Thymus (tissue), 11 donors: ENCODE data around the gene FAM118A. TPM values are rescaled to one million over a fixed set of nuclear protein-coding genes. Genes with fewer than 3 reads are reported as not detected.

ENCODE experiments used
- DNase-seq, 9 donors: peaks; one replicate each; pipeline ENCODE4 v3.0.0-alpha.2; 2013; ENCODE audit warnings: low spot score in 9 of 9, low read depth in 6 of 9, missing footprints in 1 of 9
- H3K27ac ChIP-seq, 2 donors: one replicate each; pipeline ENCODE4 v1.5.1; 2013; ENCODE audit warnings: control low read depth in 1 of 2, low read depth in 1 of 2, low read length in 1 of 2, mild to moderate bottlenecking in 1 of 2, moderate library complexity in 1 of 2
- H3K27me3 ChIP-seq, 2 donors: one replicate each; pipeline ENCODE4 v1.5.1; 2013; ENCODE audit warnings: low read length in 1 of 2; ENCODE audit not compliant: control insufficient read depth in 2 of 2, insufficient read depth in 1 of 2
- H3K36me3 ChIP-seq, 2 donors: one replicate each; pipeline ENCODE4 v1.5.1; 2013; ENCODE audit warnings: low read length in 1 of 2, mild to moderate bottlenecking in 1 of 2, moderate library complexity in 1 of 2; ENCODE audit not compliant: control insufficient read depth in 2 of 2, insufficient read depth in 2 of 2
- H3K4me1 ChIP-seq, 2 donors: one replicate each; pipeline ENCODE4 v1.5.1; 2013; ENCODE audit warnings: low read length in 2 of 2; ENCODE audit not compliant: control insufficient read depth in 2 of 2, insufficient read depth in 2 of 2
- H3K4me3 ChIP-seq, 2 donors: one replicate each; pipeline ENCODE4 v1.5.1; 2013; ENCODE audit warnings: low read length in 2 of 2, control low read depth in 1 of 2, mild to moderate bottlenecking in 1 of 2
- H3K9me3 ChIP-seq, 2 donors: one replicate each; pipeline ENCODE4 v1.5.1; 2013; ENCODE audit warnings: low read length in 1 of 2, mild to moderate bottlenecking in 1 of 2; ENCODE audit not compliant: control insufficient read depth in 2 of 2, insufficient read depth in 1 of 2
- WGBS: extraction: QIAGEN DNeasy Blood & Tissue Kit; methylation state at CpG from one replicate; pipeline ENCODE4 v1.1.7; 2013; 5-methylcytosine and 5-hydroxymethylcytosine counted together
- polyA plus RNA-seq: library from polyadenylated mRNA; stranded (reverse); fragments of 200-250 nt; gene quantifications from one replicate; pipeline ENCODE4 v1.2.3, GENCODE V29; 2013
- total RNA-seq: library from RNA; stranded (reverse); fragments of 120-200 nt; gene quantifications from one replicate; pipeline ENCODE4 v1.2.4, GENCODE V29; 2013
- donor health status: healthy.

Gene FAM118A
- total and polyA plus RNA-seq, 2 donors, result 24.1 to 43.8 TPM

DNA sequence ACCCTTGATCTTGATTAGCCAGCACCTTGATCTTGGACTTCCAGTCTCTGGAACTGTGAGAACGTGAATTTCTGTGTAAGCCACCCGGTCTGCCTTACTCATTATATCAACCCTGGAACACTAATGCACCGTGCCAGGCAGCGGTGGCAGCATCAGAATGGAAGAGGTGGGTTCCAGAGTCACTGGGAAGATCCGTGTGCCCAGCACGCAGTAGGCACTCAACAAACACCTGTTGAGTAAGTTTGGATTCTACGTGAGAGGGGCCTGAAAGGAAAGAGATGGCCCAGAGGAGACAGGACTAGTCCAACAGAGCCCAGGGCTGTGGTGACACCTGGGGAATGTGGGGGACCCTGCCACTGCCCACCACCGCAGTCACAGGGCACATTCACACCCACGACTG lies 31.6 kb upstream of the FAM118A start:
- Histone ChIP-seq H3K9me3 (no peaks in the 10 kb centered on the region), H3K4me1 (peaks cover 0 to 2% of the 10 kb centered on the region in 2 donors), H3K27ac (no peak overlapping the region), H3K27me3 (peaks cover 0 to 12% of the 10 kb centered on the region in 2 donors), H3K4me3 (no peak overlapping the region), H3K36me3 (no peaks in the 10 kb centered on the region)
- 95% methylated on average over 9 of the region's 9 CpGs for WGBS
- DNase-seq, result no peak

DNA sequence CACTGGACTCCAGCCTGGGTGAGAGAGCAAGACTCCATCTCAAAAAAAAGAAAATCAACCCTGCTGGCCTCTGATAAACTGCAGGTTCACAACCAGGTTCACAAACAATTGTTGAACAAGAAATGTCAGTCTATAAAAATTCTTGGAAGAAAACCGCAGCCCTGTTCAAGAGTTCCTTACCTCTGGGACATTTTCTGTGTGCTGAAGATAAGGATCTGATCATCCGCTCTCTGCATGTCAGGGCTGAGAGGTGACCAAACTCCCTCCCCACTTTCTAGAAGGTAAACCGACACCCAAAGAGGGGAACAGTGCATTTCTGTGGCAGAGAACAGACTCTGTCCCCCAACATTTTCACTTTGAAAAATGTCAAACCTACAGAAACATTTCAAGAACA lies 29.1 kb upstream of the FAM118A start:
- Histone ChIP-seq H3K9me3 (no peaks in the 10 kb centered on the region), H3K27ac (no peak overlapping the region), H3K36me3 (no peaks in the 10 kb centered on the region), H3K4me3 (no peak overlapping the region), H3K4me1 (peaks cover 4 to 5% of the 10 kb centered on the region in 2 donors), H3K27me3 (peaks cover 11 to 27% of the 10 kb centered on the region in 2 donors)
- DNase-seq, result no peak
- WGBS, result 96% methylated on average over 3 of the region's 3 CpGs

DNA sequence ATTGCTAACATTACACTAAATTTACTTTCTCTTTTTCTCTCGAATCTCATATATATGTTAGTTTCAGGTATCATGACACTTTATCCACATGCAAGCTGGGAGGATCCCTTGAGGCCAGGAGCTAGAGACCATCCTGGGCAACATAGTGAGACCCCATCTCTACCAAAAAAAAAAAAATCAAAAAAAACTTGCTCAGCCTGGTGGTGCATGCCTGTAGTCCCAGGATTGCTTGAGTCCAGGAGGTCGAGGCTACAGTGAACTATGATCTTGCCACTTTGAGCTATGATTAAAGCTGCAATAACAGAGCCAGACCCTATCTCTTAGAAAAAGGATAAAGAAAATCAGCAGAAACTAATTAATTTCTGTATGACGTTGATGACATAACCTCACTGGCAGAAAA lies 28.7 kb upstream of the FAM118A start:
- DNase-seq, result no peak
- H3K9me3 ChIP-seq, result no peaks in the 10 kb centered on the region
- H3K27ac ChIP-seq, result no peak overlapping the region
- H3K4me1 ChIP-seq, result peaks cover 4 to 5% of the 10 kb centered on the region in 2 donors
- 84% methylated on average over 3 of the region's 3 CpGs for WGBS
- peaks cover 11 to 31% of the 10 kb centered on the region in 2 donors for H3K27me3 ChIP-seq
- H3K4me3 ChIP-seq, result no peak overlapping the region
- H3K36me3 ChIP-seq, result no peaks in the 10 kb centered on the region

DNA sequence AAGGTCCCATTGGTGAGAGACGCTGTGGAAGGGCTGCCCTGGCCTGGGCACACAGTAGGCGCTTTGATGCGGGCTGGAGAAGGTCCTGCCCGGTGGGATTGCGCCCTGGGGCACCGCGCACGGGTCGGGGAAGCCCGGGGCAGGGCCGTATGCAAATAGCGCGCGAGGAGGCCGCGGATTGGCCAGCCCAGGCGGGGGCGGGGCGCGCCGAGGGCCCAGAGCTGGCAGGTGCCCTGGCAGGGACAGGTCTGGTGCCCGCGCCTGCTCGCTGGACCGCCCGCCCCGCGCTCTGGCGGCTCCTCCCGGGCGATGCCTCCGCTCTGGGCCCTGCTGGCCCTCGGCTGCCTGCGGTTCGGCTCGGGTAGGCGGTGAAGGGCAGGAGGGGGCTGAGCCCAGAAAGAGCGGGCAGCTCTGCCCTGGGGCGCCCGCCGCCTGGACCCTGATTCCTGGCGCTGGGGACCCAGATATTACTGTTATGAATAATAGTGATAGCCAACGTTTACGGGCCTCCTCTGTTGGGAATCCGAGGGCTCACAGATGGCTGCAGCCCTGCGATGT lies 24.9 kb upstream of the FAM118A start, which contains the start of gene UPK3A:
Gene UPK3A, plus strand, starts transcription at position 245 of the 558 bp plus-strand sequence. Its CDS starts 65 bp downstream, at position 310.
- Histone ChIP-seq H3K36me3 (no peaks in the 10 kb centered on the region), H3K4me1 (peaks cover 4 to 5% of the 10 kb centered on the region in 2 donors), H3K27ac (no peak within 1 kb of the TSS), H3K4me3 (no peak within 1 kb of the TSS), H3K9me3 (no peaks in the 10 kb centered on the region), H3K27me3 (peaks cover 11 to 45% of the 10 kb centered on the region in 2 donors)
- peak in 2 of 9 donors; percentile 37 to 51 for DNase-seq
- WGBS, result 11% methylated on average over 46 of the region's 46 CpGs

DNA sequence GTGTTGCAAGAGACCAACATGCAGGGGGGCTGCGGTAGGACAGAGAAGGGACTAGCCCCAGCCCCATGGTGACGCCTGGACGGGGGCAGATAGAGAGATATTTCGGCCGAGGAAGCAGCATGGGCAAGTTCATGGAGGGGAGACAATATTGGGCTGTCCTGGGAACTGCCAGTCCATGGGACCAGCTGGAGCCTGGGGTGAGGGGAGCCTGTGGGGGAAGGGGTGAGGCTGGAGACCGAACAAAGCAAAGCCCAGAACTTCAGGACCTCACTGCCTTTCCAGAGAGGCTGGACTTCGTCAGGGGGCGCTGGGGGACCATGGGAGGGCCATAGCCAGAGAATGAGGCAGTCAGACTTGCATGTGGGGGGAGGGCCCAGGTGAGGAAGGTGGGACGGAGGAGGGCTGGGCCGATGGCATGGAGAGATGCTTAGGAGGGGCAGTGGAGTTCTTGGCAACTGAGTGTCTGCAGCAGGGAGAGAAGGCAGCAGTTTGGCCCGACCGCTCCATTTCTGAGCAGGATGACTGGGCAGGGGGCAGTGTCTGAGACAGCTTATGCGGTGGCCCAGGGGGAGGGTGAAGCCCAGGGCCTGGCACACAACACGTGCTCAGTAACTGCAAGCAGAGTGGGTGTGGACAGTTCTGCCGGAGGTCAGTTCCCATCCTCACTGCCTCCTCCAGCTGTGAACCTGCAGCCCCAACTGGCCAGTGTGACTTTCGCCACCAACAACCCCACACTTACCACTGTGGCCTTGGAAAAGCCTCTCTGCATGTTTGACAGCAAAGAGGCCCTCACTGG lies 24.3 kb upstream of the FAM118A start:
- Histone ChIP-seq H3K27ac (no peak overlapping the region), H3K9me3 (no peaks in the 10 kb centered on the region), H3K4me1 (peaks cover 3 to 4% of the 10 kb centered on the region in 2 donors), H3K36me3 (no peaks in the 10 kb centered on the region), H3K27me3 (peaks cover 11 to 46% of the 10 kb centered on the region in 2 donors), H3K4me3 (no peak overlapping the region)
- 85% methylated on average over 16 of the region's 16 CpGs for WGBS
- no peak for DNase-seq

DNA sequence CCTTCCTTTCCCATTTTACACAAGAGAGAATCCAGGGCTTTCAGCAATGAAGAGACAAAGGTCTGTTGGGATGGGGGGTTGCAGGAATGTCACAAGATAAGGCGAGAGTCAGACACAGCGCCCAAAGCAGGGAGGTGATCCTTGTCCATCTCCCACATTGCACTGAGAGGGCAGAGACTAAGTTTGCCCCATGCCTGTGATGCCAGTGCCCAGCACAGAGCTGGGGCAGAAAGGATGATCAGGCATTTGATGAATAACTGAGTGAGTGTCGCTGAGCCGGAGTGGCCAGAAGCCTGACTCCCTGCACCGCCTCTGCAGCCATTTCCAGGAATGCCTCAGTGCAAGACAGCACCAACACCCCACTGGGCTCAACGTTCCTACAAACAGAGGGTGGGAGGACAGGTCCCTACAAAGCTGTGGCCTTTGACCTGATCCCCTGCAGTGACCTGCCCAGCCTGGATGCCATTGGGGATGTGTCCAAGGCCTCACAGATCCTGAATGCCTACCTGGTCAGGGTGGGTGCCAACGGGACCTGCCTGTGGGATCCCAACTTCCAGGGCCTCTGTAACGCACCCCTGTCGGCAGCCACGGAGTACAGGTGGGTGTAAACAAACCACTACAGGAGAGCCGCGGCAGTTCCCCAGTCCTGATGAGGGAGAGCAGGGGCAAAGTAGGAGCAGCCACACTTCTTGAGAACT lies 22.7 kb upstream of the FAM118A start:
- 89% methylated on average over 12 of the region's 12 CpGs for WGBS
- H3K4me3 ChIP-seq, result no peak overlapping the region
- H3K9me3 ChIP-seq, result no peaks in the 10 kb centered on the region
- H3K27ac ChIP-seq, result no peak overlapping the region
- peaks cover 3 to 4% of the 10 kb centered on the region in 2 donors for H3K4me1 ChIP-seq
- peaks cover 11 to 47% of the 10 kb centered on the region in 2 donors for H3K27me3 ChIP-seq
- DNase-seq, result no peak
- no peaks in the 10 kb centered on the region for H3K36me3 ChIP-seq

DNA sequence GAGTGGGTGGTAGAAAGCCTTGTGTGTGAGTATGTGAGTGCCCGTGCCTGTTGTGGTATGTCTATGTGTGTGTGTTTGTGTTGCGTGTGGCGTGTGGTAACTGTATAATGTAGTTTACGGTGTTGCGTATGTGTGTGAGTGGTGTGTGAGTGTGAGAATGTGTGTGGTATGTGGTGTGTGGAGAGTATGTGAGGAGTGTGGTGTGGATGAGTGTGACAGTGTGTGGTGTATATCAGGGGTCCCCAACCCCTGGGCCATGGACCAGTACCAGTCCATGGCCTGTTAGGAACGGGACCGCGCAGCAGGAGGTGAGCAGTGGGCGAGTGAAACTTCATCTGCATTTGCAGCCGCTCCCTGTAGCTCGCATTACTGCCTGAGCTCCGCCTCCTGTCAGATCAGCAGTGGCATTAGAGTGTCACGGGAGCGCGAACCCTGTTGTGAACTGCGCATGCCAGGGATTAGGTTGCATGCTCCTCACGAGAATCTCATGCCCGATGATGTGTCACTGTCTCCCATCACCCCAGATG lies 19.3 kb upstream of the FAM118A start:
- 94% methylated on average over 18 of the region's 18 CpGs for WGBS
- DNase-seq, result no peak
- Histone ChIP-seq H3K27ac (no peak overlapping the region), H3K27me3 (peaks cover 0 to 29% of the 10 kb centered on the region in 2 donors), H3K4me1 (no peaks in the 10 kb centered on the region), H3K4me3 (no peak overlapping the region), H3K9me3 (no peaks in the 10 kb centered on the region), H3K36me3 (no peaks in the 10 kb centered on the region)

DNA sequence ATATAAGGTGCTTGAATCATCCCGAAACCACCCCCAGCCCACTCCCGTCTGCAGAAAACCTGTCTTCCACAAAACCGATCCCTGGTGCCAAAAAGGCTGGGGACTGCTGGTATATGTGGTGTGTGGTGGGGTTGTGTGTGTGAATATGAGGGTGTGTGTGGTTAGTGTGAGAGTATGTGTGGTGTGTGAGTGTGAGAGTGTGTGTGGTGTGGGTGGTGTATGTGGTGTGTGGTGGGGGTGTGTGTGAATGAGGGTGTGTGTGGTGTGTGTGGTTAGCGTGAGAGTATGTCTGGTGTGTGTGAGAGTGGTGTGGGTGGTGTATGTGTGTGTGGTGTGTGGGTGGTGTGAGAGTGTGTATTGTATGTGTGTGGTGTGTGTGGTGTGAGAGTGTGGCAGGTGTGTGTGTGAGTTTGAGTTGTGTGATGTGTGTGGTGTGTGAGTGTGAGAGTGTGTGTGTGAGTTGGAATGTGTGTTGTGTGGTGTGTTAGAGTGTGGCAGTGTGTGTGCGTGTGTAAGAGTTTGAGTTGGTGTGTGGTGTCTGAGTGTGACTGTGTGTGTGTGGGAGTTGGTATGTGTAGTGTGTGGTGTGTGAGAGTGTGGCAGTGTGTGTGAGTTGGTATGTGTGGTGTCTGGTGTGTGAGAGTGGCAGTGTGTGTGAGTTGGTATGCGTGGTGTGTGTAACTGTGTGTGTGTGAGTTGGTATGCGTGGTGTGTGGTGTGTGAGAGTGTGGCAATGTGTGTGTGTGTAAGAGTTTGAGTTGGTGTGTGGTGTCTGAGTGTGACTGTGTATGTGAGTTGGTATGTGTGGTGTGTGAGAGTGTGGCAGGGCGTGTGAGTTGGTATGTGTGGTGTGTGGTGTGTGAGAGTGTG lies 18.4 kb upstream of the FAM118A start:
- H3K36me3 ChIP-seq, result no peaks in the 10 kb centered on the region
- no peaks in the 10 kb centered on the region for H3K9me3 ChIP-seq
- no peak overlapping the region for H3K4me3 ChIP-seq
- peaks cover 0 to 21% of the 10 kb centered on the region in 2 donors for H3K27me3 ChIP-seq
- 95% methylated on average over 8 of the region's 8 CpGs for WGBS
- no peak overlapping the region for H3K27ac ChIP-seq
- no peaks in the 10 kb centered on the region for H3K4me1 ChIP-seq
- DNase-seq, result no peak
